GM18858 (cell line): ENCODE measurements around the gene TOR3A.
"Not testable (repeated sequence)": the region's sequence is repeated elsewhere in the genome, so short reads cannot be mapped to it uniquely, and the experiment has no call there.

Source experiments
- ATAC-seq: cut with Tn5 transposase; IDR thresholded peaks from one replicate; pipeline ENCODE4 v1.9.1; 2021; ENCODE audit not compliant: unreplicated experiment

TOR3A gene

GRCh38 chr1:179104611-179105250 lies 22.9 kb downstream of the TOR3A start:
- ATAC-seq: no peak

GRCh38 chr1:179105393-179105792 lies 23.5 kb downstream of the TOR3A start:
- ATAC-seq: no peak

- ATAC-seq: no peak
Measured at GRCh38 chr1:179107706-179108629, 26.1 kb downstream of the TOR3A start.

- ATAC-seq: no peak
Measured at GRCh38 chr1:179108644-179109043, 26.8 kb downstream of the TOR3A start.

- no peak for ATAC-seq
Measured at GRCh38 chr1:179115181-179115580, 33.3 kb downstream of the TOR3A start.

- ATAC-seq: no peak
Measured at GRCh38 chr1:179119513-179119912, 37.6 kb downstream of the TOR3A start.

- ATAC-seq: no peak
Measured at GRCh38 chr1:179120736-179121135, 38.9 kb downstream of the TOR3A start.

- no peak for ATAC-seq
Measured at GRCh38 chr1:179121159-179121938, 39.5 kb downstream of the TOR3A start.

- ATAC-seq: no peak
Measured at GRCh38 chr1:179124873-179125272, 43.0 kb downstream of the TOR3A start.

GRCh38 chr1:179126338-179127060 lies 44.6 kb downstream of the TOR3A start:
- ATAC-seq: no peak

- ATAC-seq: no peak
Measured at GRCh38 chr1:179127163-179127895, 45.5 kb downstream of the TOR3A start.

GRCh38 chr1:179128520-179128919 lies 46.6 kb downstream of the TOR3A start:
- no peak for ATAC-seq

GRCh38 chr1:179129702-179130473 lies 48.0 kb downstream of the TOR3A start:
- peak; percentile 96 for ATAC-seq

GRCh38 chr1:179135168-179135567 lies 53.3 kb downstream of the TOR3A start:
- ATAC-seq: not testable (repeated sequence)

- not testable (repeated sequence) for ATAC-seq
Measured at GRCh38 chr1:179135707-179136106, 53.8 kb downstream of the TOR3A start.

- ATAC-seq: no peak
Measured at GRCh38 chr1:179137617-179138255, 55.9 kb downstream of the TOR3A start.

- not testable (repeated sequence) for ATAC-seq
Measured at GRCh38 chr1:179138755-179139154, 56.9 kb downstream of the TOR3A start.

GRCh38 chr1:179141592-179142251 lies 59.9 kb downstream of the TOR3A start:
- no peak for ATAC-seq
